ENCODE measurements around the gene KLK10. TPM values are rescaled to one million over a fixed set of nuclear protein-coding genes. Genes with fewer than 3 reads are reported as not detected.

KLK10 gene, protein sequence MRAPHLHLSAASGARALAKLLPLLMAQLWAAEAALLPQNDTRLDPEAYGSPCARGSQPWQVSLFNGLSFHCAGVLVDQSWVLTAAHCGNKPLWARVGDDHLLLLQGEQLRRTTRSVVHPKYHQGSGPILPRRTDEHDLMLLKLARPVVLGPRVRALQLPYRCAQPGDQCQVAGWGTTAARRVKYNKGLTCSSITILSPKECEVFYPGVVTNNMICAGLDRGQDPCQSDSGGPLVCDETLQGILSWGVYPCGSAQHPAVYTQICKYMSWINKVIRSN
- polyA plus RNA-seq (2012; ENCODE audit: insufficient read depth, insufficient read length): not detected

DNA sequence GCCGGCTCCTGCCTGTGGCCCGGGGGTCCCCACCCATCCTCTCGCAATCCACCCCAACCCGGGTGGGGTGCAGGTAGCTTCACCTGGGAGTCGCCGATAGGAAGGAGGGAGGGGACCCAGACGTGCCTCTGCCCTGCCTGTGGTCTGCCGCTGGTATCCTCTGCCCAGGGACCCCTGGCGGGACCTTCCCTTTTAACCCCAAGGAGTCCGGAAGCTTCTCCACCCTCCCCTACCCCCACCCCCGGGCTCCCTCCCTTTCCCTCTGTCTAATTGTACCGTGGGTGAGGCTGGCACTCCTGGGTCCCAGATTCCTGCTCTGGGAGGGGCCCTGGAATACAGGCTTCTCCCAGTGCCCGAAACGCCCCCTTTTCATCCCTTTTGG lies at the start of gene KLK10:
TSS of gene KLK10 (minus strand) at position 166 of the 382 bp plus-strand sequence. CDS start 579 bp downstream, outside the sequence.
- H3K4me3 ChIP-seq (ENCODE audit: low read length): no peak within 1 kb of the TSS
- no peak for DNase-seq (ENCODE audit: low read depth, low spot score)

DNA sequence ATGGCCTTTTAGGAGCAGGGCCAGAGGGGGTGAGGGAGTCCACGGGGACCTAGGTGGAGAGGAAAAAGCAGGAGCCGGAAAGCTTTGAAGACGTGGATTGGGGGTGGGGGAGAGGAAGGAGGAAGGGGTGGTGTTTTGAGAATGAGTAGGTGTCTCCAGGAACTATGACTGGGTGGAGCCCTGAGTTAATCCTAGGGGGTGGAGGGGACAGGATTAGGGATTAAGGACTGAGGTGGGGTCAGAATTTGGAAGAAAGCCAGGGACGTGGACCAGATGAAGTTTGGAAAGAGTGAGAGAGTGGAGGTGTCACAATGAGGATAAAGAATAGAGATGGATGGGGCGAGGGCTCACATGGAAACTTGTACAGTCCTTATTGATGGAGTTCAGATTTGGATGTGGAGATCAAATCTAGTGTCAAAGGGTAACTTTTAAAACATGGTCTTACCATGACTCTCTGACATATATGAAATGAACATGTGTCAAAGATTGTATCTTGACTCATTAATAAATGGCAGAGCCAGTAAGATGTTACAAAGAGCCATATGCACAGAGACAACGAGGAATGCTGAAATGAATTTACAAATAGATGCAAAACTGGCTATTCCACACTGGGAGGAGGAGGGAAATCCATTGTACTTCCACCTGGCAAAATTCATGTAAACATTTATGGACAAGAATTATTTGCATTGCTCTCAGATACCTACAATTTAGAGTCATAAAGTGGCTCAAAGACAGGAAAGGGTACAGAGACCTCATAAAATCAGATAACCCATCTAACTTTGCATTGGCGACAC lies 47.1 kb upstream of the KLK10 start:
- no peak overlapping the region for H3K4me3 ChIP-seq (ENCODE audit: low read length)
- DNase-seq (ENCODE audit: low read depth, low spot score): no peak

DNA sequence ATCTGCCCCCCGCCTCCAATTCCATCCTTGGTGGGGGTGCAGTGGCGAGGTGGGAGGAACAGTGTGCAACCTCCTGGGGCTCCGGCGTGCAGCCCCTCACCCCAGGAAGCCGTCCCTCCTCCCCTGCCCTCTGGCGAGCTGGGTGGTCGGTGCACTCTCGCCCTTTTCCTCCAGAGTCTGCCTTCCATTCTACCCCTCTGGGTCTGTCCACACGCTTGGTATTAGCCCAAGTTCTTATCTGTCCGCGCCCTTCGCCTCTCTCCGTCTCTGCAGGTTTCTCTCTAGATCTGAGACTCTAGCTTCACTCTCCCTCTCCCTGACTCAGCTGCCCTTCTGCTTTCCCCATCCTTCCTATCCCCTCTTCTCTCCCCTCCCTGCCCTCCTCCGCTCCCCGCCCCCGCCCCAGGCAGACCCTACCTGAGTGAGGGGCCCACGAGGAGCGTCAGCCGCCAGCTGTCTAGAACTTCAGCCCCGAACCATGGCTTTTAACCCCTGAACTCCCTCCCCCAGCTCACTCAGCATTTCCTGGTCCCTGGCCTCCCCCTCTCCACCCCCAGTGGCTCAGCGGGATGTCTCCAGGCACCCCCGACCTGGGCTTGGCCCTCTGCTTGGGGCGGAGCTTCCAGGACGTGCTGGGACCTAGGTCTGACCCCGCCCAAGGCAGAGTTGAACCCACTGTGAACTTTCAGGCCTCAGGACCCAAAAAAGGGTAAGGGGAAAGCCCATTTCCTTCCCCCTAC lies 45.9 kb upstream of the KLK10 start:
- peak overlapping the region; percentile 39 for H3K4me3 ChIP-seq (ENCODE audit: low read length)
- no peak for DNase-seq (ENCODE audit: low read depth, low spot score)

DNA sequence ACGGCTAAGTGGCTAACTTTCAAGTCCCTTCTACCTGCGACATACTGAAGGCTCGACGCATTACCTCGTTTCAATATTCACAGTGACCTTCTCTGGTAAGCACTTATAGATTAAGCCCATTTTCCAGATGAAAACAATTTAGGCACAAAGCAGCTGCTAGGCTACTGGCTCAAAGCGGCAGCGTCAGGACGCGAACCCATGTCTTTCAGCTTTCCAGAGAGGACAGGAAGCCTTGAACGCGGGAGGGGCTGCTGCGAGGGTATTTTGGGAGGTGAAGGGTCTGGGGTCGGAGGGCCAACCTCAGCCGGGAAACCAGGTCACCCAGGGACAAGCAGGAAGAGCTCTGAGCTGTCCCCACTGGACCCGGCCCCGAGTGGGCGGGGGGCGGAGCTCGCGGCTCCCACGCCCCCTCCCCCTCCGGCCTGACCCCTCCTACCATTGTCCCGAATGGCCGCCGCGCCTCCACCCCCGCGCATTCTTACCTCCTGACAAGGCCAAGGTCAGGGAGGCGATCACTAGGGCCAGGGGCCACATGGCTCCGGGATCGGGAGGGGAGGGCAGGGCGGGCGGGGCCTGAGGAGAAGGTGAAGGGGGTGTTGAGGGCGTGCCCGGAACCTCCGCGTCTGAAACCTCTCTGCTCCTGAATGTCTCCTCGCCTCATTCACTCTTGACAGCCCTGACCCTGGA lies 45.2 kb upstream of the KLK10 start, which contains the start of gene KLK13:
TSS of gene KLK13 (minus strand) at position 559 of the 687 bp plus-strand sequence. CDS start at position 534, 25 bp downstream.
- peak within 1 kb of the TSS; percentile 39 for H3K4me3 ChIP-seq (ENCODE audit: low read length)

DNA sequence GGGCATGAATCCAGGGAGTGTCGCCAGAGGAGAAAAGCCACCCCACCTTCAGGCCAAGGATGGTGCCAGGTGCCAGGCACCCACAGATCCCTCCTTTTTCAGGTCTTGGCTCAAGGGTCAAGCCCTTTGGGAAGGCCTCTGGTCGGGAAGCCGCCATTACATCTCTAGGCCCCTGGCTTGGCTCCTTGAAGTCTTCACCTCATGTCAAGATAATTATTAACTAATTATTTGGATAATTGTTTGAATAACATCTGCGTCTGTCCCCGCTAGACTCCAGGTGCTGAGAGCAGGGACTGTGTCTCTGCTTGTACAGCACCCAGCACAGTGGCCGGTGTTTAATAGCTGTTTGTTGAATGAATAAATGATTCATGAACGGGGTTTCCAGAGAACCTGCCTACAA lies 44.2 kb upstream of the KLK10 start:
- no peak for DNase-seq (ENCODE audit: low read depth, low spot score)
- no peak overlapping the region for H3K4me3 ChIP-seq (ENCODE audit: low read length)

More for the DNA sequence above, 45.2 kb upstream of the KLK10 start, which contains the start of gene KLK13:
- DNase-seq (ENCODE audit: low read depth, low spot score): no peak

DNA sequence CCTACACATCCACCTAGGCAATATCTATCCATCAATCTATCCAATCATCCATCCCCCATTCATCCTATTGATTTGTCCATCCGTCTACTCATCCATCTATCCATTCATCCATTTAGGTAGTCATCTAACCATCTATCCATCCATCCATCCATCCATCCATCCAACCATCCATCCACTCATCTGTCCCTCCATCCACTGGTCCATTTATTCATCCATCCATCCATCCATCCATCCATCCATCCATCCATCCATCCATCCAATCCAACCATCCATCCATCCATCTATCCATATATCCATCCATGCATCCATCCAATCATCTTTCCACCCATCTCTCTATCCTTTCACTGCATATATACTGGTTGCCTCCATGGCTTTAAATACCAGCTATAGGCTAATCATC lies 41.5 kb upstream of the KLK10 start:
- H3K4me3 ChIP-seq (ENCODE audit: low read length): no peak overlapping the region
- DNase-seq (ENCODE audit: low read depth, low spot score): no peak

DNA sequence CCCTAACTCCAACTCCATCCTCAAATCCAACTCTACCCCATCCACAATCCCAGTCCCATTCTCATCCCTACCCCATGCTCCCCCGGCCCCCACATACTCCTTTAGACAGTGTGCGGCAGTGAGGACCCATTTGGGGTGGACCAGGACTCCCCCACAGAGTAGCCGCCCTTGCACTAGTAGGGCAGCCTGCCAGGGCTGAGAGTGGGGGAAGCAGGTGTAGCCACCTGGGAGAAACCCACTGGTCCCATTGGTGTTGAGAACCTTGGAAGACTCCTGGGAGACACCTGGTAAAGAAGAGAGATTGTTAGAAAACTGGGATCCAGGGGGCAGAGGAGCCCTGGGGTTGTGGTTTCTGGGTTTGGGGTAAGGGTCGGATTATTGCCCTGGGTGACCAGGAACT lies 40.8 kb upstream of the KLK10 start:
- no peak for DNase-seq (ENCODE audit: low read depth, low spot score)
- H3K4me3 ChIP-seq (ENCODE audit: low read length): no peak overlapping the region

DNA sequence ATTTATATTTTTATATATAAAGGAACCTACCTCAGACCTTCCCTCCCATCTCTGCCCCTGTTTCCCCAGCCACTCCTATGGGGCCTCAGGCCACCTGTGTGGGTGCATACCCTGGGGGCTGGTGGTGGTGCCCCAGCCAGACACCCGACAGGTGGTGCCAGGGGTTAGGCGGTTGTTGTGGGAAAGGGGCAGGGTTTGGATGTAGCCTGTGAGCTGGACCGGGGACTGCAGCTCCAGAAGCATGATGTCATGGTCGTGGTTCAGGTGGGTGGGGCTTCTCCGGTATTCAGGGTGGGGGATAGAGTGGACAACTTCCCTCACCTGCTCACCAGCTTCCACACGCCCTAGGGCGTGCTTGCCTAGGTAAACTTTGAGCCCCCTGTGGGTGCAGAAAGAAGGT lies 40.2 kb upstream of the KLK10 start:
- H3K4me3 ChIP-seq (ENCODE audit: low read length): no peak overlapping the region
- DNase-seq (ENCODE audit: low read depth, low spot score): no peak

DNA sequence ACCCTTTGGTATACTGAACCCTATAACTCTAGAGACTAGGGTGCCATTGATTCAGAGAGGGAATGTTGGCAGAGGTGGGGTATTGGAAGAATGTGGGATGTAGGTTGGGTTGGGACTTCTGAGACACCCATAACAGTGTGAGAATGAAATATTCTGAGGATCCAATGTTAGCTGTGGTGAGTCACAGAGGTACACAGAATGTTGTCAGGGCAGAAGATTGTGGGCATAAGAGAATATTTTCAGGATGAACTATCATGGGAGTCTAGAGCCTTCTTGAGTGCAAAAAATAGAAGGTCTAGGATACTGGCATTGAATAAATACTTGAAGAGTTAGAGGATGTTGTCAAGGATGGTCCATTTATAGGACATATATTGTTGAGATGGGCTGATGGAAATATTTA lies 36.4 kb upstream of the KLK10 start:
- H3K4me3 ChIP-seq (ENCODE audit: low read length): no peak overlapping the region
- no peak for DNase-seq (ENCODE audit: low read depth, low spot score)

DNA sequence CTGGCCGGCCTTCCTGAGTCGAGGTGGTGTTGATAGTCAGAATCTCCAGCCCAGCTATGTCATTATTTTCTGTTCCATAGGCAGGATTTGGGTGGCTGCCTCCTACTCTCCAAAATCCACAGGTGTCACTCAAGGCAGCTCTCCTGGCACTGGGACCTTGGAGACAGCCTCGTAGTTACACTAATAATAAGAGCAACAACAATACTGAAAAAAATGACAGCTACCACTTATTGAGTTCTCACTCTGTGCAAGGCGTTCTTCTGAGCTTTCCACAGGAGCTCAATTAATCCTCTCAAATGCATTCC lies 27.5 kb upstream of the KLK10 start:
- no peak for DNase-seq (ENCODE audit: low read depth, low spot score)
- H3K4me3 ChIP-seq (ENCODE audit: low read length): no peak overlapping the region

DNA sequence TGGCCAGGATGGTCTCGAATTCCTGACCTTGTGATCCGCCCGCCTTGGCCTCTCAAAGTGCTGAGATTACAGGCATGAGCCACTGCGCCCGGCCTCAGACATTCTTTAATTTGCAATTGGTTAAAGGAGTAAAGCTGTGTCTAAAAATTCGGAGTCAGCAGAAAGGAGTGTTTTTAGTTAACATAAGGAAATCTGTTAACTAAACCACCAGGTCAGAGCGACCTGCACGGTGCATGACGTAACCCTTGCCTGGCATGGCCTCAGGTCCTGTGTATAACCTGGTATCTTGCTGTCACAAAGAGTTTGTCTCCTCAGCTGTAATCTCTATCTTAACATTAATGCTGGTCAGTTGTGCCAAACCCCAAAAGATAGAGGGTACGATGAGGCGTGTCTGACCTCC lies 24.8 kb upstream of the KLK10 start:
- H3K4me3 ChIP-seq (ENCODE audit: low read length): no peak overlapping the region
- no peak for DNase-seq (ENCODE audit: low read depth, low spot score)

DNA sequence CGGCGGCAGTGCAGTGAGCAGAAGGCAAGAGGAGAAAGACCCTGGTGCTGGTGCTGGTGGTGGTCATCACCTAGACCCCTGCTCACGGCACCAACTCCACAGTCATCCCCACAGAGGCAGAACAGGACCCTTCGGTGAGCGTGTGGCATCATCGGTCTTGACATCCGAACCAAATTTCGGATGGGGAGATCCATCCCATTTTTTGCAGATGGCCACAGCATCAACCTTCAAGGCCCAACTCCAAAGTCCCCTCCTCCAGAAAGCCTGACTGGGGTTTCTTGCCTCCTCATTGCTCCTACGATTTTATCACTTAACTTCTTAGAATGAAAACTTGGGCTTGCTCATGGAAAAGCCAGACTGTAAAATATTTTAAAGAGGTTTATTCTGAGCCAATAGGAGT lies 24.0 kb upstream of the KLK10 start:
- no peak for DNase-seq (ENCODE audit: low read depth, low spot score)
- H3K4me3 ChIP-seq (ENCODE audit: low read length): no peak overlapping the region

DNA sequence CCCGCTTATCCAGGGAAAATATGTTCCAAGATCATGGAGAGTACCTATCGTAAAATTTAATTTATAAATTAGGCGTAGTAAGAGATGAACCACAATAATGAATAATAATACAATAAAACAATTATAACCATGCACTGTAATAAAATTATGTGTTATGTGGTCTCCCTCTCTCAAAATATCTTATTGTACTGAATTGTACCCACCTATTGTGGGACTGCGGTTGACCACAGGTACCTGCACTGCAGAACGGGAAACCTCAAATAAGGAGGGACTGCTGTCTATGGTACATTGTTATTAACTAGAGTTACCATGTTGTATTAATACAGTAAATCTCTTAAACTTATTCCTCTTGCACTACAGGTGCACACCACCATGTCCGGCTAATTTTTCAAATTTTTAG lies 20.6 kb upstream of the KLK10 start:
- peak; percentile 49 for DNase-seq (ENCODE audit: low read depth, low spot score)
- H3K4me3 ChIP-seq (ENCODE audit: low read length): no peak overlapping the region

DNA sequence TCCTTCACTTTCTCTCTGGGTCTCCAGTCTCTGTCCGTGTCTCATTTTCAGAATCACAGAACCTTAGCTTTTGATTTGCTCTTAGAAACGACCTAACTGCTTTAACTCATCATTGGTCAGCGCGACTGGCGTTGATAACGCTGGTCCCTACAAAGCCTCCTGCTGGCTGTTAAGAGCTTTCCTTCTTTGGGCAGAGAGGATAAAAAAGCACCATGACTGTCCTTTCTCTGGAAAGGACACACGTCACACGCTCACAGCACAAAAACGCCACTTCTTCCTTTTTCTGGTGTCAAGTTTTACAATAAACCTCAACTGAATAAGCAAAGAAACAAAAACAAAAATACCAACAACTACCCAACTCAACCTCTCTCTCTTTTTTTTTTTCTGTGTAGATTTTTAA lies 17.0 kb upstream of the KLK10 start:
- H3K4me3 ChIP-seq (ENCODE audit: low read length): no peak overlapping the region
- no peak for DNase-seq (ENCODE audit: low read depth, low spot score)

DNA sequence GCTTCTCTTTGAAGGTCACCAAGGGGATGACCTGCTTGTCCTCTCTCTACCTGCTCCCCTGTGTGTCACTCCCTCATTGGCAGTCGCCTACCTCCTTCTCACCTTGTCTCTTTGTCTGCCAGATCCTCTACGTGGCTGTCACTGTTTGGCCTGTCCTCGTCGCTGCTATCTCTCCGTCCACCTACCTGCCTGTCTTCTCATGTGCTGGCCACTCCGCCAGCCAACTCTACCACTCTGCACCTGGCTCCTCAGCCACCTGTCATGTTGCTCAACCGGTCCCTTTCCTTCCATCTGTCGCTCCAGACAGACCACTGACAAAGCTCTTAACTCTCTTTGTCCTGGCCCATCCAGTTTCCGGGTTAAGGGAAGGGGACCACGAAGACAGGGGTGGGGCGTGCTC lies 15.2 kb upstream of the KLK10 start, which contains the start of gene KLK12:
TSS of gene KLK12 (minus strand) at position 299 of the 400 bp plus-strand sequence. CDS start 381 bp downstream, outside the sequence.
- no peak within 1 kb of the TSS for H3K4me3 ChIP-seq (ENCODE audit: low read length)
- DNase-seq (ENCODE audit: low read depth, low spot score): no peak

DNA sequence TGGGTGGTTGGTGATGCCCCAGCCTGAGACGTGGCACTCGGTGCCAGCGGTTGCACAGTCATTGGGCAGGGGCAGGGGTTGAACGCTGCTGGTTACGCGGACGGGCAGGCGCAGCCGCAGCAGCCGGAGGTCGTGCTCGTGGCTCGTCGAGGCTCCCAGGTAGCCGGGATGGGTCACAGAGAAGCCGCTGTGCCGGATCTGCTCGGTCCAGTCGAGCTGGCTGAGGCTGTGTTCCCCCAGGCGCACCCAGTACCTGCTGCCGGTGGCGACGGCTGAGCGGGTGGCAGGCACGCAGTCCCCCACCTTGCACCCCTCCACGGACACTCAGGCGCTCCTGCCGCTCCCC lies 12.3 kb upstream of the KLK10 start:
- H3K4me3 ChIP-seq (ENCODE audit: low read length): no peak overlapping the region
- DNase-seq (ENCODE audit: low read depth, low spot score): no peak

DNA sequence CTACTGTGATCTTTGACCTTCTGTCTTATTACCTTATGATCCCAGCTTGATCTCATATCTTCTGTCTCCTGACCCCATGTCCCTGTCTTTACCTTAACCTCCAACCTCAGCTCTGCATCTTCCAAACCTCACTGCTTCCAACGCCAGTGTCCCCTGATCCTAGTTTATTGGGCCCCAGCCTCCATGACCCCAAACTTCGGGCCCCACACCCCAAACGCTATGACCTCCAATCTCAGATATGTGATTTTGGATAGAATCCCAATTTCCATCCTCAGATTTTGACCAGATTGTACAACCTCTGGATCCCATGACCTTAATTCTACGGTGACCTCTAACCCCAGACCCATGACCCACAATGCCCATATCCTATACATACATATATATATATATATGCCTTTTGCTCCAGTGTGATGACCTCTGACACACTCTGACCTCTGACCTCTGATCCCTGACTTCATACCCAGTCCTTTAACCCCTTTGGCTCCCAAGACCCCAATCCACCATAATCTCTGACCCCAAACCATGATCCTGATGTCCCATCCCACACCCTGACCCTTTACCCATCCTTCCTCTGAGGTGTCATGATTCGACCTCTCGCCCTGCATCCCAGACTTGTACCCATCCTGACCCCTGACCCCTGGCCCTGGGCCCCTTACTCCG lies 11.8 kb upstream of the KLK10 start:
- no peak for DNase-seq (ENCODE audit: low read depth, low spot score)

DNA sequence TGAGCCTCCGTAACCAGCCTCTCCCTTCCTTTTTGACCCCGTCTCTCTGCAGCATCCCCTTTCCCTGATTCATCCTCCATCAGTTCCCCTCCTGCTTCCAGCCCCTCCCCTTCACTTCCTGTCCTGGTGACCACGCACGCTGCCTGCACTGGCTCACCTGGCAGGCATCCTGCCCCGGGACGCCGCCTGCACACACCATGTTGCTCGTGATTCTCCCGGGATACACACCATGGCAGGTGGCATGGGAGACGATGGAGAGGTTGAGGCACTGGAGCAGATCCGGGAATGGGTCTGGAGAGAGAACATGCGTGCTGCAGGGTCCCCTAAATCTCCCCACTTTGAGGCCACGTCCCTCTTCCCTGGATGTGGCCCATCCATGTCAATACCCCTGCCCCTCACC lies 11.1 kb upstream of the KLK10 start:
- DNase-seq (ENCODE audit: low read depth, low spot score): no peak
- no peak overlapping the region for H3K4me3 ChIP-seq (ENCODE audit: low read length)

More for the DNA sequence above, 11.8 kb upstream of the KLK10 start:
- H3K4me3 ChIP-seq (ENCODE audit: low read length): no peak overlapping the region

DNA sequence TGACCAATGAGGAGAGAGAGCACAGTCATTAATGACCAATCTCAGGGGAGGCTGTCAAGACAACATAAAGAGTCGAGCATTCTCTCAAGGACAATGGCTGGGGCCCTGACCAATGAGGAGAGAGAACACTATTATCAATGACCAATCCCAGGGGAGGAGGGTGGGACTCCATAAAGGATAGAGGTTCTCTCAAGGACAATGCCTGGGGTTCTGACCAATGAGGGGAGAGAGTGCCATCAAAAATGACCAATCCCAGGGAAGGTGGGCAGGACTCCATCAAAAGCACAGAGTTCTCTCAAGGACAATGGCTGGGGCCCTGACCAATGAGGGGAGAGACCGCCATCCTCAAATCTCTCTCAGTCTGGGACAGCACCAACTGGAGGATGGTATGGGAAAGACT lies 10.2 kb upstream of the KLK10 start:
- peak; percentile 9 for DNase-seq (ENCODE audit: low read depth, low spot score)
- no peak overlapping the region for H3K4me3 ChIP-seq (ENCODE audit: low read length)
